ENCODE results near the gene FZD2.
"Not testable (repeated sequence)": the region's sequence is repeated elsewhere in the genome, so short reads cannot be mapped to it uniquely, and the experiment has no call there.

FZD2 gene

DNA sequence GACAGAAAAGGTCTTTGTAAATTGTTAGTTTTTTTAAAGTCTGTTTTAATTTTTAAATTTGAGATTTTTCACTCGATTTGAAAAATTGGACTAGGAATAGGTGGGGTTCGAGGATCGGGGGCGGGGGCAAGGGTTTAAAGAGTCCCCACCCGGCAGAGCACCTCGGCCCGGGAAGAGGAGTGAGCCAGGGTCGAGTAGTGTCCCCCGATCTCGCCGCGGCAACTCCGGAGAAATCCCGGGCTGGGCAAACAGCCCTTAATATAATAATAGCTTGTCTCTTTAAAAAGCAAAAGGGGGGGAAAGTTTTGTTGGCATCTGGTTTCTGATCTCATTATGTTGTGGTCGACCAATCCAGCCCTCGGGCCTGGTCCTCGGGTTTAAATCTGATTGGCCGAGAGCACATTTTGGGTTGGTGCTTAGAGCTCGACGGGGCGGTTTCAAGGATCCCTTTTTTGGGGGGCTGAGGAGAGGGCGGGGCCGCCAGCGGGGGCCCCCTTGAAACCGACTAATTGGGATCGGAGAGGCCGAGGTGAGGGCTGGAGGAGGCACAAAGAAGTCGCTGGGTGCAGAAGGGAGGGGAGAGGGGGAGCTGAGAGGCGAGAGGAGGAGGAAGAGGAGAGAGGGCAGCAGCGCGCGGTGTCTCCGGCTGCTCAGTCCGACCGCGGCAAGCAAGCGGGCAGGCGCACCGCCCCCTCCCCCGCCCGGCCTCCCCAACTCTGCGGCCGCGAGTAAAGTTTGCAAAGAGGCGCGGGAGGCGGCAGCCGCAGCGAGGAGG lies at the start of gene FZD2:
Gene FZD2, plus strand, starts transcription at position 653 of the 775 bp plus-strand sequence. CDS start 205 bp downstream, outside the sequence.
- FAIRE-seq = no peak

DNA sequence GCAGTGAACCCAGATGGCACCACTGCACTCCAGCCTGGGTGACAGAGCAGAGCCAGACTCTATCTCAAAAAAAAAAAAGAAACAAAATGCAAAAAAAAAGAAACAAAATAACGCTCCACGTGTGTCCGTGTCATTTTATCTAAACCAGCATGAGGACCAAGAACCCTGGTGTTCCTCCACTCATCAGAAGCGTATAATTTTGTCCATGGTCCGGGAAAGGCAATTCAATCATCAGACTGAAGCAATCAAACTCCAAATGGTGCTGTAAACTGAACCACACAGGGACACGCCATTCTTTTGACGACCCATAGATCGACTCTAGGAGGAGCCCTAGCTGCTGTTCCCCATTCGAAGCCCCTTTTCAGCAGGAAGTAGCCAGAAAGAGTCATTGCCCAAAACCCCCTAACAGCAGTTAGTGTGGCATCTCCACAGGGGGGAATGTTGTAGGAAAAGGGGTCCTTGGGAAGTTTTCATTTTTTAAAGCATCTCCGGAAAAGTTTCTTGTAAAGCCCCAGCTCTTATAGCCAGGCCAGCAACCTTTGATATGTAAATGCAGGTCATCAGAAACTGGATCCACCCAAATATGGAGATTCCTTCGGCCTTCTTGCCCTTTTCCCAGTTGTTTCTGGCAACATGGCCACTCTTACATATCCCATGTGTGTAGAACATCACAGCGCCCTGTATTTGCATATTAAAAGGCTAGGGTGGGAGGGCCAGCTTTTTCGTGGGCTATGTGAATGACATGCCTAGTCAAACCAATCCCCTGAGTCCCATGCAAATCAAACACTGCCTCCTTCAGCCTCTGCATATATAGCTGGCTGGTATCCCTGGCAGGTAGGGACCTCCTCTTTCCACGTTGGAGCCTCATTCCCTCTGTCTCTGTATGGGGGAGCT lies 45.8 kb upstream of the FZD2 start:
- FAIRE-seq = not testable (repeated sequence)

DNA sequence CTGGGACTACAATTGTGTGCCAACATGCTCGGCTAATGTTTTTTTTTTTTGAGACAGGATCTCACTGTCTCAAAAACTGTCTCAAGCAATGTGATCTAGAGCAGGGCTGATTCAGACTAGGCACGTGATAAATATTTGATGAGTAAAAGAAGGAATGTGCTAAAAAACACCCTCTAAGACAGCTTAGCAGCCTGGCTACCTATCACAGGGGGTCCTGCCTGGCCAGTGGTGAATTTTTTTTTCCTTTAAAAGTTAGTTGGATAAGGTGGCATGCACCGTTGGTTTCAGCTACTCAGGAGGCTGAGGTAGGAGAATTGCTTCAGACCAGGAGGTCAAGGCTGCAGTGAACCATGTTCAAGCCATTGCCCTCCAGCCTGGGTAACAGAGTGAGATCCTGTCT lies 39.3 kb upstream of the FZD2 start:
- FAIRE-seq = no peak

DNA sequence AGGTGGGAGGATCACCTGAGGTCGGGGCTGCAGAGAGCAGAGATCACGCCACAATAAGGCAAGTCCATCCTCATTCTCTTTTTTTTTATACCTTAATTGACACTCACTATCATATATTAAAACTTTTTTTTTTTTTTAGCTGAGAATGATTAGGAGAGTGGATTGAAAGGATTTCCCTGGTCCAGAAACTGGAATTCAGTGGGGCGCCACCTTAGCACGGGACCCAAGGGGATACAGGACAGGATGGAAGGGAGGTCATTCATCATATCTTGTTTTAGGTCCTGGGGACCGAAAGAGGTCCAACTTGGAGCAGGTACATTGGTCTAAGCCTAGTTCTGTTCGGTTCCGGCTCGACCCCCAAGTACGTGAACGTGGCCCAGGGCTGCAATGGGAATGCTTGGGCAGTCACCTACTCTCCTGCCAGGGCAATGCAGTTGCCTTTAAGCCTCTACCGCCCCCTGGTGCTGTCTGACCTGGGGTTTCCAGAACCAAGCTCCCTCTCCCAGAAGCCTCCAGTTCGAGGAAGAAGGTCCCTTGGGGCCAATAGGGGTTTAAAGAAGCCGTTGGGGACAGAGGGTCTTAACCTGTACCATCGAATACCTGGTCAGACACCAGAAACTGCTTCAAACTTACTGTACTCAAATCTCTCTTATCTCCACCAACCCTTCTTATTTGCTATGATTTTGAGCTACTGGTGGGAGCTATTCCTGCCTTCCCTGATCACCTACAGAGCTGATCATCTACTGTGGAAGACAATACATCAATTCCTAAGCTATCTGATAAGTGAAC lies 34.2 kb upstream of the FZD2 start:
- no peak for FAIRE-seq

DNA sequence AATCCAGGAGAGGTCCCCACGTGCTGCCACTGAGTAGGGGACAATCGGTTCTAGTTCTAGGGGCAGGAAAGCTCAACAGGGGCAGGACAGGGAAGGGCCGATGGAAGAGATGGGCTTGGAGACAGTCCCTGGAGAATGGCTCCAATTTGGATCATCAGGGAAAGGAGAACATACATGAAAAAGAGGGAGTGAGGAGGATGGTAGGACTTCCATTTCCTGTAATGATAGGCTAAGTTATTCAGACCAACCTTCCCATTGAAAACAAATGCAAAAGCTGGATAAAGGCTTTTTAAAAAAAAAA lies 33.7 kb upstream of the FZD2 start:
- FAIRE-seq = no peak

DNA sequence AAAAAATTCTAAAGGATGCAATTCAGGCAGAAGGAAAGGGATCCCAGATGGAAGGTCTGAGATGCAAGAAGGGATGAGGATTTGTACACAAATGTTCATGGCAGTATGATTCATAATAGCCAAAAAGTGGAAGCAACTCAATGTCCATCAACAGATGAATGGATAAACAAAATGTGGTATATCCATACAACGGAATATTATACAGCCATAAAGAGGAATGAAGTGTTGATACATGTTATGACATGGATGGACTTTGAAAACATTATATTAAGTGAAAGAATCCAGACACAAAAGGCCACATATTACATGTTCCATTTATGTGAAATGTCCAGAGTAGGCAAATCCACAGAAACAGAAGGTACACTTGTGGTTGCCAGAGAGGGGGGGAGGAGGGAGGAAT lies 30.2 kb upstream of the FZD2 start:
- no peak for FAIRE-seq

DNA sequence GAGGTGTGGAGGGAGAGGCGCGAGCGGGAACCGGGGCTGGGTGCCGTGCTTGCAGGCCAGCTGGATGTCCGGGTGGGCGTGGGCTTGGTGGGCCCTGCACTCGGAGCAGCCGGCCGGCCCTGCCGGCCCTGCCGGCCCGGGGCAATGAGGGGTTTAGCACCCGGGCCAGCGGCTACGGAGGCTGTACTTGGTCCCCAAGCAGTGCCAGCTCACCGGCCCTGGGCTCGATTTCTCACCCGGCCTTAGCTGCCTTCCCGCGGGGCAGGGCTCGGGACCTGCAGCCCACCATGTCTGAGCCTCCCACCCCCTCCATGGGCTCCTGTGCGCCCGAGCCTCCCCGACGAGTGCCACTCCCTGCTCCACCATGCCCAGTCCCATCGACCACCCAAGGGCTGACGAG lies 29.3 kb upstream of the FZD2 start:
- no peak for FAIRE-seq

DNA sequence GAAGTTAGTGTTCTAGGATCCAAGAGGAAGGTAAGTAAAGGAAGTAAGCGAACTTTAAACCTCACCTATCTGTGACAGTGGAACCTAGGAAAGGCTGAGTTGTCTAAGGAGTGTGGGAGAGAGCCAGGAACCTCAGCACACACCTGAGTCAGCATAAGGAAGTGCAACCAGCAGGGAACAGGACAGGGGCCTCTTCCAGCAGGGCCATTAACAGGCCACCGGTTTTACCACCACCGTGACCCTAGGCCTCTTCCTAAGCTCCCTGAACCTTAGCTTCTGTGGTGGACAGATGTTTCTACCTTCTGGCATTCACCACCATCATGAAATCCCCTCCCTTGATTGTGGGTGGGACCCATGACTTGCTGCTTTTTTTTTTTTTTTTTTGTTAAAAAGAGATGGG lies 27.4 kb upstream of the FZD2 start:
- FAIRE-seq = no peak

DNA sequence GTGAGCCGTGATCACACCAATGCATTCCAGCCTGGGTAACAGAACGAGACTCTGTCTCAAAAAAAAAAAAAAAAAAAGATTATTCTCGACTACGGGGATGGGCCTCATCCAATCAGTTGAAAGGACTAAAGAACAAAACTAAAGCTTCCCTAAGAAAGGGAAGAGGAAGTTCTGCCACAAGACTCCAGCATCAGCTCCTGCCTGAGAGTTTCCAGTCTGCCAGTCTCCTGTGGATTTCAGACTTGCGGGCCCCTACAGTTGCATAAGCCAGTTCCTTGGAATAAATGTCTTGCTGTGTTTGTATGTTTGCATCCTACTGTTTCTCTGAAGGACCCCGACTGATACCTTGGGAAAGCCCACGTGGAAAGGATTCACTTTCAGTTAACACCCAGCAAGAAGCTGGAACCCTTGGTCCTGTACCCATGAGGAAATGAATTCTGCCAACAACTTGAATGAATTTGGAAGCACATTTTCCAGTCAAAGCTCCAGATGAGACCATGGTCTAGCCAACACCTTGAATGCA lies 26.3 kb upstream of the FZD2 start:
- no peak for FAIRE-seq

DNA sequence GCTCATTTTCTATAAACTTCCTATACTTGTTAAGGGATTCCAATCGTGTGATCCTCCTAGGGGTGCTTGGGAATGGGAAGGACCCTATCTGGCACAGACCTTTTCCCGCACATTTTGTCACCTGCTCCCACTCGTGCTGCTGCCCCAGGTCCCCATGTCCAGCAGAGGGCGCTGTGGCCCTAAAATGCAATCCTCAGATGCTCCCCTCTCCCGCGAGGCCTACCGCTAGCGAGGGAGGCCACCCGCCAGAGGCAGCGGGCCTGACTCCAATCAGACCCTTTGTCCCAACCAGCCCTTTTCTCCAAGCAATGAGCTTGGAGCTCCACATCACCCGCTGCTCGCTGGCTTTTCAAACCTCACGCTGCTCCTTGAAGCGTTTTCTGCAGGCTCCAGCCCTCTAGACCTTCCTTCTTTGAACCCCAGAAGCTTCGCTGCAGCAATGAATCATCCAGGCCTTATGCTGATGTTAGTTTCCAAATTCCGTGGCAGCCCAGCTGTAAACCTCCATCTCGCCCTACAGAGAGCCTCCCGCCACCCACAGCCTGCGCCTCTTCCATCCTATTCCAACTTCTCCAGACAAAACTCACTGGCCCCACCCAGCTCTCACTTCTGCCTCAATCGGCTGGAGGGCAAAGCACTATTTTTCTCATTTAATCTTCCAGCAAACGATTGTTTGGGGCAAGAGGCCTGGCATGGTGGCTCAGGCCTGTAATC lies 23.6 kb upstream of the FZD2 start:
- FAIRE-seq = no peak

DNA sequence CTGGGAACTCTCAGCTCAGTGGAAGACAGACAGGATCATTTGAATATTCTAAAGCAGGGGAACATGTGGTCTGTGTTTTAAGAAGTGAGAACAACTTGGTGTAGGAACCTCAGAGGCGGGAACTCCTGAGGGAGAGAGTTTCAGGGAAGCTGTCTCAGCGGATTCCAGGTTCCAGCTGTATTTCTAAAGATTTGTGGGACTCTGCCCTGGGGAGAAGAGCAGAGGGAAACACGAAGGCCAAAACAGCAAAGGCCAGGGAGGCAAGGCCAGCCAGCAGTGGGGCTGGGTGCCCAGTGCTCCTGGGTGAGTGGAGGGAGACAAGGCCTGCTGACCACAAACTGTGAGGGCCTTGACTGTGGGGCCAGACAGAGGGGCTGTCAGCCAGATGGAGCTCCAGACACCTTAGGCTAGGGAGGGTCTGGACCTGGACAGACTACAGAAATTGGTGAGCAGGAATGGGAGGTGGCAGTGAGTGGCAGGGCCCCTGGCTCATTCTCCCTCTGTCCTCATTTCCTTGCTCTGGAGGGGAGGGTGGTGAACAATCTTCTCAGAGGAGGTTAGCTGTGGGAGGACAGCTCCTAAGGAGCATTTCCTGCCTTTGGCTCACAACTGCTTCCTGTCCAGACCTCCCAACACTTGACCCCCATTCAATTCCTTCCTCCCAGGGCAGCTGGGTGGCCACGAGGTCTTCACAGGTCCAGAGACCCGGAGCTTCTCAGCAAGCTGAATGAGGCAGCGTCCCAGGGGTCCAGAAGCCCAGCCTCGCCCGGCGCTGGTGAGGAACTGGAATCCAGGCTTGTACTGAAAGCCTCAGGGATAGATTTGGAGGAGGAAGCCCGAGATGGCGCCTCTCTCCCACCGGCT lies 21.0 kb upstream of the FZD2 start:
- no peak for FAIRE-seq

DNA sequence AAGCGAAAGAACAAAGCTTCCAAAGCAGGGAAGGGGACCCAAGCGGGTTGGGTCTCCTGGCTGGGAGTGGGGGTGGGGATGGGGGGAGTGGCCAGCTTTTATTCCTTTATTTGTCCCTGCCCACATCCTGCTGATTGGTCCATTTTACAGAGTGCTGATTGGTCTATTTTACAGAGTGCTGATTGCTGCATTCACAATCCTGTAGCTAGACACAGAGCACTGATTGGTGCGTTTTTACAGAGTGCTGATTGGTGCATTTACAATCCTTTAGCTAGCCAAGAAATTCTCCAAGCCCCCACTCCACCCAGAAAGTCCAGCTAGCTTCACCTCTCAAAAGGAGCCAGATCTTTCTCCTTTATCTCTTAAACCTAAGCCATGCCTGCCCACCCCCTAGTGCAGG lies 19.4 kb upstream of the FZD2 start:
- not testable (repeated sequence) for FAIRE-seq

DNA sequence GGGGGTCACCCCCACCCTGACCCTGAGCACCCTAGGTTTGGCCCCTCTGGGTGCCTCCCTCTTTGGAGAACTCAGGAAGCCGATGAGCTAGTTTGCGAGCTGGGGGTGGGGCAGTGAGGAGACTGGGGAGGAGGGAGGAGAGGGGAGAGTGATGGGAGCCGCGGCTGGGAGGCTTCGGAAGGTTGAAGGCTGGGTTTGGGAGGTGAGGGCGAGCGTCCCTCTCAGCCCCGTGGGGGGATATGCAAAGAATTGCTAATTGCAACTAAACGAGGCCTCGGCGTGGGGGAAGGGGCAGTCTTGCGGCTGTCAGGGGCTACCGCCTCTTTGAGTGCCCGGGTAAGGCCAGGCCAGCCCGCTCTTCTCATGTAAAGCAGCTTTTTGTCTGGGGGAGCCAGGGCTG lies 17.6 kb upstream of the FZD2 start:
- no peak for FAIRE-seq

DNA sequence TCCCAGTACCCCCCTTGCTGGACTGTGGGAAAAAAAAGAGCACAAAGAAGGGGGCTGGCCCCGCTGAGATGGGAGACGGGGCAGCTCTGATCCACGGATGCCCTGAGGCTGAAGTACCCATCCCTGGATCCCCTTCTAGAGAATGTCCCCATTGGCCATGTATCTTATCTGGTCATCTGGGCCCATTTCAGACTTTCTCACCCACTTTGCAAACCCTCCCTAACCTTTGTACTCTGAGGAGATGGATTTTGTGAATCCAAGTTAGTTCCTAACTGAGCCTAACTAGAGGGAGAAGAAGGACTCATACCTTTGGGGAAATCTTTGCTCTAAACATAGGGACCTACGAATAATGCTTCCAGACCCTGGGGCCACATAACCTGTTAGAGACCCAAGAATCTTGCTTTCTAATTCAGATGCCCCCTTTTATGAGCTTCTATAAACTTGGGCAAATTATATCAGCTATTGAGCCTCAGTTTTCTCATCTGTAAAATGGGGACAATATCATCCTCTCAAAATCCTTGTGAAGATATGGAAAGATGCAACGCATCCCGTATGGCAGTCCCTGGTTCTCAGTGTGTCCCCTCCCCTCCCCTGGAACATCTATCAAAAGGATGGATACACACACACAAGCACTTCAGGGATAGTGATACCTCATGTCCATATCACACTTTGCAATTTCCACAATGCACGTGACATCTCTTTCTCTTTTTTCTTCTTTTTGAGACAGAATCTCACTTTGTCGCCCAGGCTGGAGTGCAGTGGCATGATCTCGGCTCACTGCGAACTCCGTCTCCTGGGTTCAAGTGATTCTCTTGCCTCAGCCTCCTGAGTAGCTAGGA lies 16.8 kb upstream of the FZD2 start:
- FAIRE-seq = no peak

DNA sequence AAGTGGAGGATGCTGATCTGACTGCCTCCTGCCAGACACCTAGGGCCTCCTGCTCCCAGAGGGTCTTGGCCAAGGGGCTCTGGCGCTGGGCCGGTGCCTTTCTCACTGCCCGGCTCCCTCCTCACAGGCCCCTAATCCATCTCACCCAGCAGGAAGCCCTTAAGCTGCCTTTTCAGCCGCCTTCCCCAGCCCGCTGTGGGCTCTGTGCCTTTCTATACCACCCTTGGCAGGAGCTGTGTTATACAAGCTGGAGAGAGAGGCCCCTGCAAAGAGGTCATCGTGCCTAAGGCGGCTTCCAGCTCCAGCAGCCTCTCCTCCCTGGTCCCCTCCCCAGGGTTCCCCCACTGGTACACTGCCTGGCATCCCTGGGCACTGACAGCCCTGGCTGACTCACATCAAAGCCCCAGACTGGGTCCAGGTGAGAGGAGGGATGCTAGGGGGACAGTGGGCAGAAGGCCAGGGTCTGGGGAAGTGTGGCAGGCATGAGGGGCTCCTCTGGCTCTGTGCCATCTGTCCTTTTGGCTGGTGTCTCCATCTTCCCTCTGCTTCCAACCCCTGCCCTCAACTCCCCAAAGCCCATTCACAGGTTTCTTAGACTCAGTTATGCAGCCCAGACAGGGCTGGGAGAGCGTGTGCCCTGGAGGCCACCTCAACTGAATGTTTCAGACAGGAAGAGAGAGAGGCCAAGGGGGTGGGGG lies 15.3 kb upstream of the FZD2 start:
- FAIRE-seq = no peak

DNA sequence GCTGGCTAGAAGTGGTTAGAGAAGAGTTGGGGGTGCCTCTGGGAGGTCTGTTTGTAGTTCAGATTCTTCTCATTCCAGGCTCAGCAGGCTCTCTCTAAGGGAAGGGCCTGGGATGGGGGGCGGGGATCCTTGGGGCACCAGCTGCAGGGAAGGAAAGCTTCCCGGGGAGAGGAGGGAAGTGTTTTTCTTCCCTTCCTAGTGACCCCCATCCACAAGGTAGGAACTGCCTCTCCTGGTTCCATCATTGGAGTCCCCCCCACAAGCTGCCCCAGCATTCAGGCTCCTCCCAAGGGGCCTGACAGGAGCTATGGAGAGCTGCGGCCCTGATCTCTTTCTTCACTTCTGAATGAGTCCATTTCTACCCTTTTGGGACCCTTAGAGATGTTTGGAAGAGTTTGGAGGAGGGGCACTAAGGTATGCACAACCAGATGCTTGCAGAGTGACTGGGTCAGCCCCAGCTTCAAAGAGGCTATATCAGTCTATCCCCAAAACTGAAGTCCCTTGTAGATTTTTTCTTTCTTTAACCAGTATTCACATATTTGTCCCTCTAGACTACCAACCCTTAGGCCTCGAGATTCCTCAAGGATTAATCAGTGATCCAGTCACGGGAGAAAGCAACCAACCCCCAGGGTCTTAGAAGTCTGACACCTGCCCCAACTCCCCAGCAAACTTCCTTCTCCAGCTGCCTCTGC lies 13.9 kb upstream of the FZD2 start:
- FAIRE-seq = no peak

DNA sequence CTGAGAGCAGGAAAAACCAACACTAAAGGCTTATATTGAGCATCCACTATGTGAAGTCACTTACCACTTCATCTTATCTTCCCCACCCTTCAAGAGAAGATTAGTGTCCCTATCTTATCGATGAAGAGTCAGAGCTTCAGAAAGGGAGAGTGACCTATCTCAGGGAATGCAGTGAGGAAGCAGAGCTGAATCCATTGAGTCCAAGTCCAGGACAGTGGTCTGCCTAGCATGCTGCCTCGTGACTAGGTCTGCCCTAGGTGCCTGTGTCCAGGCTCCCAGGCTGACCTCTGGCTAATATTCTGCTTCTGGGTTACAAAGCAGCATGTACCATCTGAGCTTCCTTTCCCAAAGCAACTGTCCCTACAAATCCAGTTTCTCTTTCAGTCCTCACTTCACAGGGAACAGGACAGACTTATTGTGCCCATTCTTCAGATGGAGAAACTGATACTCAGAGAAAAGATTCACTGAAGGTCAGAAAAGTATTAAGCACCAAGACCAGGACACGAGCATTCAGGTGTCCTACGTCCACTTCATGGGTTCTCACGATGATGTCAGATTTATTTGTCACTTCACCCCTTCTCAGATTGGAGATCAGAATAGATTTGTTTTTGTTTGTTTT lies 13.3 kb upstream of the FZD2 start:
- FAIRE-seq = no peak

DNA sequence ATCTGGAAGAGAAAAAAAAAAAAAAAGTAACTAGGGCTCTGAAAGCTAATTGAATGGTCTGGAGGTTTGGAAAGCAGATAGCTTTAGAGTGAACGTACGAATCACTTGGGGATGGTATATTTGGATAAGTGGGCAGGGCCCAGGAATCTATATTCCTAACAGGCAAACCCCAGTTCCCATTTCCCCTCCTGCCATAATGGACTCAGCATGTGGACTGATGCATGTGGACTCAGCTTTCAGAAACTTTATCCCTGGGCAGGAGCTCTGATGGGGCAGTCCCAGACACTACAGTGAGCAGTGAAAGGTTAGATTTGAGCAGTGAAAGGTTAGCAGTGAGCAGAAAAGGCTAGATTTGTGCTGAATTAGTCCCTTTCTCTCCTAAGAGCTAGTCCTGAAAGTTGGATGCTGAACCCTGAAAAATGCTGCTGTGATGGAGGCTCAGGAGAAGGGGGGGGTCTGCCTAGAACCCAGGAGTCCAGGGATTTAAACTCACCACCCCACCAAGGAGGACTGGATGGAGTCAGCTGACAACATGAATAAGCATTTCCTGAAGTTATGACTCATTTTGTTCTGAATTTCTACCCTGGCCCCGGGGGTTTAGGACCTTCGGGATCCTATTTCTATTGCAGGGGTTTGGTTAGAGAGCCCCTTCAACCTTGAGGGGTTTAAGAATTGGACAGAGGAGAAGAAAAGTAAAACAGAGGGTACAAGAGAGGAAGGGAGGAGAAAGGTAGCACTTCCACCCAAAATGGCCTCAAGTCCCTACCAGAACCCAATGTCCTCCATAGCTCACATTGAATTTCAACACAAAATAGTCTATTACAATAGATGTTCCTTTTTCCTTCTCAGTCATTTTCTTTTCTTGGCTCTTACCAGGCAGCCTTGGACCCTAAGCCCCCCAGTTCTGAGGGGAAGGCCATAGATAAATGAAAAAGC lies 10.3 kb upstream of the FZD2 start:
- FAIRE-seq = no peak
